Prostate gland (tissue), 2 donors: ENCODE results near the gene CCDC80.

Experiments
- POLR2A ChIP-seq: fragments of 450-650 bp; IDR thresholded peaks from one replicate; pipeline ENCODE4 v1.6.1; 2016; ENCODE audit warnings: antibody characterized with exemption, mild to moderate bottlenecking
- TF ChIP-seq, protein P1 (sequence below), 4 experiments: fragments of 200-600 bp in 2 of 4; fragments of 450-650 bp in 2 of 4; sonication (generic) in 2 of 4; IDR thresholded peaks; 1 replicate in 3 of 4; 2 replicates in 1 of 4; pipeline ENCODE4 v1.5.1; 2016 to 2019; ENCODE audit warnings: antibody characterized with exemption in 4 of 4, mild to moderate bottlenecking in 2 of 4, moderate library complexity in 2 of 4

DNA sequence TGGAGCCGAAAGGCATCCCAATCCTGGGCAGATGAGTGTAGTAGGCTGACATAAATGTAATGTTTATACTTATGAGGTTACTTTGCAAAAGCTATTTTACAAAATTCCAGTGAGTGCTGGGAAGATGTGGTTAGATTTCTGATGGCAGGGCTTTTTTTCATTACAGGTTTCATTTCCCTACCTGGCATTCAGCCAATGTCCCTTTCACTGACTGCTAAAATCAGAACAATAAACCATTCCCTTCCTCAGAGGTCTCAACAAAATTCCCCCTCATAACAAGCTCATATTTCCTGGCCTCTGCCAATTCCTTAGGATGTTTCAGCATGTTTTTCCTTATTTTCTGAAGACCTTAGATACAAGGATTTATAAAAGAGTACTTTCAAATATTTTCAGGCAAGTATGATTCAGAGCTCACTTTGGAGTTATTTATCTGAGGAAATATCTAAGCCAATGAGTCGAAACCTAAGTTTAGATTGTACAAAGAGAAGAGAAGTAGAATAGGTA lies 40.9 kb upstream of the CCDC80 start:
- TF ChIP-seq, protein P1, sequence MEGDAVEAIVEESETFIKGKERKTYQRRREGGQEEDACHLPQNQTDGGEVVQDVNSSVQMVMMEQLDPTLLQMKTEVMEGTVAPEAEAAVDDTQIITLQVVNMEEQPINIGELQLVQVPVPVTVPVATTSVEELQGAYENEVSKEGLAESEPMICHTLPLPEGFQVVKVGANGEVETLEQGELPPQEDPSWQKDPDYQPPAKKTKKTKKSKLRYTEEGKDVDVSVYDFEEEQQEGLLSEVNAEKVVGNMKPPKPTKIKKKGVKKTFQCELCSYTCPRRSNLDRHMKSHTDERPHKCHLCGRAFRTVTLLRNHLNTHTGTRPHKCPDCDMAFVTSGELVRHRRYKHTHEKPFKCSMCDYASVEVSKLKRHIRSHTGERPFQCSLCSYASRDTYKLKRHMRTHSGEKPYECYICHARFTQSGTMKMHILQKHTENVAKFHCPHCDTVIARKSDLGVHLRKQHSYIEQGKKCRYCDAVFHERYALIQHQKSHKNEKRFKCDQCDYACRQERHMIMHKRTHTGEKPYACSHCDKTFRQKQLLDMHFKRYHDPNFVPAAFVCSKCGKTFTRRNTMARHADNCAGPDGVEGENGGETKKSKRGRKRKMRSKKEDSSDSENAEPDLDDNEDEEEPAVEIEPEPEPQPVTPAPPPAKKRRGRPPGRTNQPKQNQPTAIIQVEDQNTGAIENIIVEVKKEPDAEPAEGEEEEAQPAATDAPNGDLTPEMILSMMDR (IDR thresholded peaks at IDR 0.05), result no peak
- TF ChIP-seq POLR2A, result no peak
